Mesenteric fat pad (tissue), 1 donor: ENCODE measurements around the gene AOC1. TPM values are rescaled to one million over a fixed set of nuclear protein-coding genes. Genes with fewer than 3 reads are reported as not detected.
"Not testable (repeated sequence)": the region's sequence is repeated elsewhere in the genome, so short reads cannot be mapped to it uniquely, and the experiment has no call there.

ENCODE experiments used
- DNase-seq: peaks from one replicate; pipeline ENCODE4 v3.0.0-alpha.2; 2020; ENCODE audit warnings: low spot score
- long read RNA-seq: library from polyadenylated mRNA; unstranded; transcript quantifications from one replicate; pipeline ENCODE4 v2.0.0, GENCODE V29; 2020
- total RNA-seq: library from RNA; stranded (reverse); fragmentation: NEBNext Ultra II Directional; extraction: Animal tissue kit (Norgen Biotek cat#: 25700); gene quantifications from one replicate; pipeline ENCODE4 v1.2.1, GENCODE V29; 2021
- donor health status: DM: yes; HTN: yes; CAD: no.

Gene AOC1
- total RNA-seq: 0.67 TPM
- long read RNA-seq, partial matches to known transcripts: 1 of 1 reads
- long read RNA-seq, other reads (novel, unspliced or antisense): 0 of 1 reads

GRCh38 chr7:150852371-150852905 is at the start of gene AOC1:
AOC1 (plus strand) TSS chr7:150852517; CDS start chr7:150856471, 3,954 bp downstream.
- DNase-seq: no peak

GRCh38 chr7:150803161-150803860 is 49.0 kb upstream of the AOC1 start:
- DNase-seq: no peak

- no peak for DNase-seq
Observed at GRCh38 chr7:150804802-150805201, 47.5 kb upstream of the AOC1 start.

- no peak for DNase-seq
Observed at GRCh38 chr7:150805864-150806263, 46.5 kb upstream of the AOC1 start.

GRCh38 chr7:150806454-150806853 is 45.9 kb upstream of the AOC1 start:
- no peak for DNase-seq

- no peak for DNase-seq
Observed at GRCh38 chr7:150806863-150807262, 45.5 kb upstream of the AOC1 start.

GRCh38 chr7:150807616-150808438 is 44.5 kb upstream of the AOC1 start:
- not testable (repeated sequence) for DNase-seq

- no peak for DNase-seq
Observed at GRCh38 chr7:150814328-150815001, 37.9 kb upstream of the AOC1 start.

- no peak for DNase-seq
Observed at GRCh38 chr7:150818971-150819370, 33.3 kb upstream of the AOC1 start.

- DNase-seq: no peak
Observed at GRCh38 chr7:150820148-150820547, 32.2 kb upstream of the AOC1 start.

GRCh38 chr7:150820578-150821198 is 31.6 kb upstream of the AOC1 start:
- DNase-seq: no peak

GRCh38 chr7:150823043-150823442 is 29.3 kb upstream of the AOC1 start:
- no peak for DNase-seq

- no peak for DNase-seq
Observed at GRCh38 chr7:150823484-150824126, 28.7 kb upstream of the AOC1 start.

- no peak for DNase-seq
Observed at GRCh38 chr7:150824379-150825177, 27.7 kb upstream of the AOC1 start.

GRCh38 chr7:150826061-150826849 is 26.1 kb upstream of the AOC1 start:
- DNase-seq: no peak

- DNase-seq: no peak
Observed at GRCh38 chr7:150828384-150828783, 23.9 kb upstream of the AOC1 start.

GRCh38 chr7:150829426-150829825 is 22.9 kb upstream of the AOC1 start:
- no peak for DNase-seq

- no peak for DNase-seq
Observed at GRCh38 chr7:150830937-150831336, 21.4 kb upstream of the AOC1 start.

- DNase-seq: no peak
Observed at GRCh38 chr7:150831851-150832250, 20.5 kb upstream of the AOC1 start.
